Parathyroid adenoma (tissue), 2 donors: ENCODE data around the gene EML1.

Experiments
- H2AFZ ChIP-seq: fragments of 300-600 bp; sonication (generic); one replicate; pipeline ENCODE4 v1.7.0; 2017; ENCODE audit warnings: antibody characterized with exemption, mild to moderate bottlenecking
- H3K27ac ChIP-seq: fragments of 300-600 bp; sonication (generic); one replicate; pipeline ENCODE4 v1.7.0; 2017
- H3K27me3 ChIP-seq: fragments of 300-600 bp; sonication (generic); one replicate; pipeline ENCODE4 v1.7.0; 2017; ENCODE audit warnings: low read length; ENCODE audit not compliant: control insufficient read depth, insufficient read depth
- H3K36me3 ChIP-seq: fragments of 300-600 bp; sonication (generic); one replicate; pipeline ENCODE4 v1.7.0; 2017; ENCODE audit warnings: low read length; ENCODE audit not compliant: control insufficient read depth, insufficient read depth
- H3K4me1 ChIP-seq: fragments of 300-600 bp; sonication (generic); one replicate; pipeline ENCODE4 v1.7.0; 2017; ENCODE audit warnings: control low read depth
- H3K4me2 ChIP-seq: fragments of 300-600 bp; sonication (generic); one replicate; pipeline ENCODE4 v1.7.0; 2017; ENCODE audit warnings: low read length
- H3K4me3 ChIP-seq: fragments of 300-600 bp; sonication (generic); one replicate; pipeline ENCODE4 v1.7.0; 2017; ENCODE audit warnings: low read depth, low read length
- H3K79me2 ChIP-seq: fragments of 300-600 bp; sonication (generic); one replicate; pipeline ENCODE4 v1.7.0; 2017; ENCODE audit warnings: control low read depth
- H3K9ac ChIP-seq: fragments of 300-600 bp; sonication (generic); one replicate; pipeline ENCODE4 v1.7.0; 2017; ENCODE audit warnings: mild to moderate bottlenecking
- H3K9me3 ChIP-seq: fragments of 300-600 bp; sonication (generic); one replicate; pipeline ENCODE4 v1.7.0; 2017; ENCODE audit warnings: low read length; ENCODE audit not compliant: control insufficient read depth
- CTCF ChIP-seq: fragments of 300-600 bp; sonication (generic); IDR thresholded peaks from one replicate; pipeline ENCODE4 v1.7.0; 2017; ENCODE audit warnings: antibody characterized with exemption, mild to moderate bottlenecking
- donor health status: primary hyperparathyroidism.

Gene EML1

GRCh38 chr14:99768381-99768780, 24.8 kb upstream of the EML1 start:
- TF ChIP-seq CTCF: no peak
- no peak overlapping the region for H3K4me2 ChIP-seq
- no peaks in the 10 kb centered on the region for H3K9me3 ChIP-seq
- H3K4me1 ChIP-seq: no peaks in the 10 kb centered on the region
- no peaks in the 10 kb centered on the region for H3K79me2 ChIP-seq
- no peak overlapping the region for H3K27ac ChIP-seq
- H3K4me3 ChIP-seq: no peak overlapping the region
- no peaks in the 10 kb centered on the region for H3K27me3 ChIP-seq
- no peak overlapping the region for H2AFZ ChIP-seq
- H3K36me3 ChIP-seq: no peaks in the 10 kb centered on the region
- H3K9ac ChIP-seq: no peak overlapping the region

GRCh38 chr14:99769123-99769522, 24.1 kb upstream of the EML1 start:
- Histone ChIP-seq H3K4me3 (no peak overlapping the region), H3K9me3 (no peaks in the 10 kb centered on the region), H3K9ac (no peak overlapping the region), H3K4me1 (no peaks in the 10 kb centered on the region), H3K79me2 (no peaks in the 10 kb centered on the region), H3K27ac (no peak overlapping the region), H2AFZ (no peak overlapping the region), H3K4me2 (no peak overlapping the region), H3K27me3 (no peaks in the 10 kb centered on the region), H3K36me3 (no peaks in the 10 kb centered on the region)
- TF ChIP-seq CTCF: no peak

- H3K4me1 ChIP-seq: no peaks in the 10 kb centered on the region
- H3K27me3 ChIP-seq: no peaks in the 10 kb centered on the region
- H3K4me2 ChIP-seq: no peak overlapping the region
- H3K9me3 ChIP-seq: no peaks in the 10 kb centered on the region
- no peaks in the 10 kb centered on the region for H3K36me3 ChIP-seq
- H3K4me3 ChIP-seq: no peak overlapping the region
- H3K79me2 ChIP-seq: no peaks in the 10 kb centered on the region
- no peak overlapping the region for H3K9ac ChIP-seq
- no peak overlapping the region for H2AFZ ChIP-seq
- no peak overlapping the region for H3K27ac ChIP-seq
- TF ChIP-seq CTCF: no peak
Observed at GRCh38 chr14:99769799-99770198, 23.4 kb upstream of the EML1 start.

- Histone ChIP-seq H3K4me1 (no peaks in the 10 kb centered on the region), H3K27ac (no peak overlapping the region), H3K9ac (no peak overlapping the region), H3K27me3 (no peaks in the 10 kb centered on the region), H3K79me2 (no peaks in the 10 kb centered on the region), H3K36me3 (no peaks in the 10 kb centered on the region), H3K4me2 (no peak overlapping the region), H3K4me3 (no peak overlapping the region), H3K9me3 (no peaks in the 10 kb centered on the region), H2AFZ (no peak overlapping the region)
- TF ChIP-seq CTCF: no peak
Observed at GRCh38 chr14:99772371-99773283, 20.6 kb upstream of the EML1 start.
